Measurements from ENCODE around the gene PEAK3. TPM values are rescaled to one million over a fixed set of nuclear protein-coding genes. Genes with fewer than 3 reads are reported as not detected.

Gene PEAK3
- not detected in 2 replicates for total RNA-seq

GRCh38 chr19:2282062-2282861 is at the start of gene PEAK3:
PEAK3 (minus strand) TSS chr19:2282175; CDS start chr19:2280931, 1,244 bp downstream.

GRCh38 chr19:2328401-2329148 is 46.6 kb upstream of the PEAK3 start, which contains the start of the genes LSM7 and SPPL2B:
LSM7 (minus strand) TSS chr19:2328586; CDS start chr19:2328566, 20 bp downstream.
SPPL2B (plus strand) TSS chr19:2328684; CDS start chr19:2328710, 26 bp downstream.

GRCh38 chr19:2308114-2308556 is 26.2 kb upstream of the PEAK3 start, which contains the start of gene LINGO3:
LINGO3 (minus strand) TSS chr19:2308154; CDS start chr19:2291776, 16,378 bp downstream.

GRCh38 chr19:2255982-2256685 is 25.8 kb downstream of the PEAK3 start, which contains the start of gene JSRP1:
JSRP1 (minus strand) TSS chr19:2256417; CDS start chr19:2255314, 1,103 bp downstream.

GRCh38 chr19:2249010-2249866 is 32.7 kb downstream of the PEAK3 start, which contains the start of gene AMH:
AMH (plus strand) TSS chr19:2249323; CDS start chr19:2249333, 10 bp downstream.

GRCh38 chr19:2236314-2237050 is 45.5 kb downstream of the PEAK3 start, which contains the start of the genes PLEKHJ1 and SF3A2:
PLEKHJ1 (minus strand) TSS chr19:2236329; CDS start chr19:2236248, 81 bp downstream.
SF3A2 (plus strand) TSS chr19:2236824; CDS start chr19:2243419, 6,595 bp downstream.

Other genes with a start within 250 kb of the PEAK3 start
- gene MKNK2, start 230.9 kb downstream of the PEAK3 start, total RNA-seq = 84.6 and 90.2 TPM in 2 replicates
- gene MOB3A, start 185.8 kb downstream of the PEAK3 start, total RNA-seq = 51.0 and 64.3 TPM in 2 replicates
- 0.20 and 0.25 TPM in 2 replicates for gene IZUMO4, start 185.3 kb downstream of the PEAK3 start, total RNA-seq
- gene AP3D1, start 130.6 kb downstream of the PEAK3 start, total RNA-seq = 113 and 121 TPM in 2 replicates
- 12.1 and 15.2 TPM in 2 replicates for gene DOT1L, start 118.2 kb downstream of the PEAK3 start, total RNA-seq
- 60.6 and 70.9 TPM in 2 replicates for gene PLEKHJ1, start 45.8 kb downstream of the PEAK3 start, total RNA-seq
- gene SF3A2, start 45.4 kb downstream of the PEAK3 start, total RNA-seq = 37.7 and 47.2 TPM in 2 replicates
- gene AMH, start 32.9 kb downstream of the PEAK3 start, total RNA-seq = 0.33 TPM in 1 of 2 replicates, not detected in the other
- not detected in 2 replicates for gene JSRP1, start 25.8 kb downstream of the PEAK3 start, total RNA-seq
- not detected in 2 replicates for gene LINGO3, start 26.0 kb upstream of the PEAK3 start, total RNA-seq
- 253 and 374 TPM in 2 replicates for gene LSM7, start 46.4 kb upstream of the PEAK3 start, total RNA-seq
- 23.5 and 33.2 TPM in 2 replicates for gene SPPL2B, start 46.5 kb upstream of the PEAK3 start, total RNA-seq
- gene TMPRSS9, start 78.1 kb upstream of the PEAK3 start, total RNA-seq = not detected in 2 replicates
- 59.9 and 60.8 TPM in 2 replicates for gene TIMM13, start 145.4 kb upstream of the PEAK3 start, total RNA-seq
- 174 and 185 TPM in 2 replicates for gene LMNB2, start 174.8 kb upstream of the PEAK3 start, total RNA-seq
- gene GADD45B, start 194.0 kb upstream of the PEAK3 start, total RNA-seq = 81.4 and 87.7 TPM in 2 replicates

All from mammary microvascular endothelial cell (primary cell).